HG03378 (cell line): ENCODE measurements around the gene MATN1.

Experiments
- ATAC-seq: cut with Tn5 transposase; IDR thresholded peaks from one replicate; pipeline ENCODE4 v1.9.1; 2021; ENCODE audit warnings: mild to moderate bottlenecking, moderate library complexity; ENCODE audit not compliant: unreplicated experiment

MATN1 gene

DNA sequence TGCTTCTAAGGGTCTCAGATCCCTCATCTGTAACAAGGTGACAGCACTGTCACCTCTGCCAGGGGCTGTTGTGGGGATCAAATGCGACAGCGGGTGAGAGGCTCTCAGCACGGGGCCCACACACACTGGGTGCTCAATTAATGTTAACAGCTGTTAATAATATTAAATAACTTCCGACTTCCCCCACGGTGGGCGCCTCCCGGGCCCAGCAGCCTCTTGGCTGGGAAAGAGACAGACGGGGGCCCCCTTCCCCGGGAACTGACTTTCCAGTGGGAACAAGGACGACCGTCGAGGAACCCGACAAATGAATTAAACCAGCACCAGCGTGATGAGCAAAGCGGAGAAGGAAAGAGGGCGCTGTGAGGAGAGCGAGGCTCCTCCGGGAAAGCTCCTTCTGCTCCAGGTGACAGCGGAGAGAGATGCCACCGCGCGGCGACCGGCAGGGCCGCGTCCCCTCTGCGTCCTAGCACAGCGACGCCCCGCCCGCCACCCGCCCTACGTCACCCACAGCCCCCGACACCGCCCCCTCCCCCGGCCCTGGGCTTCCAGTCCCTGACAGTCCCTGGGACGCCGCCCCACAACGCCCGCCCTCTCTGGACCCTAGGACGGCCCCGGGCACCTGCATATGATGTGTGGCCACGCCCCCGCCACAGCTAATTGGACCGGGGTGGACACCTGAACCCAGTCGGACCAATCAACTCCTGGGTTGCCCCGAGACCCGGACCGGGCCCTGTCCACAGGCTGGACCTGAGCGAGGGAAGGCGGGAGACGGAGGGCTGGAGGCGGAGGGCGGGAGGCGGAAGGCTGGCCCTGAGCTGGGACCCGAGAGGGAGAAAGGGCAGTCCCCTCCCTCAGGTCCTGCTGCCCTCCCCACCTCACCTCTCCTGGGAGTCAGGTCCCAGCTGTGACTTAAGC lies 38.2 kb downstream of the MATN1 start:
- no peak for ATAC-seq

DNA sequence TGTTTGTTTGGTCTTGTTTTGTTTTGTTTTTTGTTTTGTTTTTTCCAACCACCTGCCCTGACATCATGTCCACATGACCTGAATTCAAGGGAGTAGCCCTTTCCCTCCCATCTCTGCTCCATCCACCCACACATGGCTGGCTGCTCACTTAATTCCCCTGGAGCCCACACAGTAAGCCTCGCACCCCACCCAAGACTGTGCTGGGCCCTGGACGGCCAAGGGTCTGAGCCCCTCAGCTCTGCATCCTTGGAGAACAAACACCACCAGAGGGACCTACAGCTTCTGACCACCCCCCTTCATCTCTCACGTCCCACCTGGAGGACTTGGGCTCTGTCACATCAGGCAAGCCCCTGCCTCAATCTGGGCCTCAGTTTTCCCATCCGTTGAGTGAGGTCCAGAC lies 39.1 kb downstream of the MATN1 start:
- ATAC-seq = no peak

DNA sequence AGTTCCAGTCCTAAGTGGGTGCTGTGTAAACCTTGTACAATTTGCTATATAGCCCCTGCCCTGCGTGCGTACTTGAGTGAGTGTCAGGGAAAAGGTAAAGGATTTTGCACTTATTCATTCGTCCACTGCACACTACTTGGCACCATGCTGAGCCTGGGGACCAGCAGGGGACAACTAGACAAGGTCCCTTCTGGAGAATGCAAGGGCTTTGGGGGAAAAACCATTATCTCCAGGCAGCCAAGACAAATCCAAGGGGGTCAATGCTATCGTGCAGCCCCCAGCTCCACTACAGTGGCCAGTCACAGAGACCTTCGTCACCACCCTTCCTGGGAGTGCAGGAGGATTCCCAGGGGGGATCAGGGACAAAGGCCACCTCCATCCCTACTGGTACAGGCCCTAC lies 39.7 kb downstream of the MATN1 start:
- ATAC-seq = no peak

DNA sequence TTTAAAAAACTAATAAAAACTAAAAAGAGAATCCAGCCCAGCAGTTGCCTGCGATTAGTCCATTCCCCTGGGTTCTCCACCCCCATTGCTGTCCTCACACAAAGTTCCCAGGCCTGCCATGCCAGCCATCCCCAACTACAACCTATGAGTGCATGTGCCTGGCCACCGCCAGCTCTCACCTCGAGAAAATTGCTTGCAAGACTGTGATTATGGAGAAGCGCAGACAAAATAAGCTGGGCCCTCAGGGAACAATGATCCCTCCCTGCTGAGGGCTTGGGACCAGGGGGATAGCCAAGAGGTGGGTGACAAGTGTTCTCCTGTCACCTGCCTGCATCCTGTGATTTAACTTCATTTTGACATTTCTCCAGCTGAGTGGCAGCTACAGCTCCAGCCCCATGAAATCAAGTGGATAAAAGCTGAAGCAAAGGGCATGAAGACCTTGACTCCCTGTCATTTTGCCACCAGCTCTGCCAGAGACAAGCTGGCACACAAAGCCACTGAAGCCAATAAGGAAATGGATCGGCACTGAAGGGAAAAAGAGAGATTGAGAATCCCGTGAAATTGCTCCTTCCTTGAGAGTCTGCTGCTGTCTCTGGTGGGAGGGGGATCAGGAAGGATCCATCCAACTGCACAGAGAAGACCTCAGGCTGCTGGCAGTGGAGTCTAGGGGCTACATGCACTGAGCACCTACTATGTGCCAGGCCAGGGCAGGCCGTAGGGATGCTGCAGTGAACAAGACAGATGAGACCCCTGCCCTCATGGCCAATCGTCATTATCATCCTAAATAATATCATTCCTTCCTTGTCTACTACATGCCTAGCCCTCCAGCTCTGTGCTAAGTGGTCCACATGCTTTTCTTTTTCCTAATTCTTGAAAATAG lies 40.7 kb downstream of the MATN1 start:
- ATAC-seq = no peak

DNA sequence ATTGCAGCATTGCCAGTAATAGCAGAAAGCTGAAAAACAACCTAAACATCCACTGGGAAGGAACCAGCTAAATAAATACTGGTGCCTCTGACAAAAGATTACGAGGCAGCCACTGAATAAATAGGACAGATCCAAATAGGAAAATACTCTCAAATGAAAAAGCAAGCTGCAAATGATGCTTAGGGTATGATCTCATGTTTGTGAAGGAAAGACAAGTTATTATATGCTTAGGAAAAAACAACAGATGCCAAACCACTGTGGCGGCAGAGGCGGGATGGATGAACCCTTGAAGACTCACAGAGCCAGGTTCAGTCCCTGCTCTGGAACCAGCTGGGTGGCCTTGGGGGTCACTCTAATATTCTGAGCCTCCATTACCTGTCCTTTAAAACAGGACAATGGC lies 41.6 kb downstream of the MATN1 start:
- no peak for ATAC-seq

DNA sequence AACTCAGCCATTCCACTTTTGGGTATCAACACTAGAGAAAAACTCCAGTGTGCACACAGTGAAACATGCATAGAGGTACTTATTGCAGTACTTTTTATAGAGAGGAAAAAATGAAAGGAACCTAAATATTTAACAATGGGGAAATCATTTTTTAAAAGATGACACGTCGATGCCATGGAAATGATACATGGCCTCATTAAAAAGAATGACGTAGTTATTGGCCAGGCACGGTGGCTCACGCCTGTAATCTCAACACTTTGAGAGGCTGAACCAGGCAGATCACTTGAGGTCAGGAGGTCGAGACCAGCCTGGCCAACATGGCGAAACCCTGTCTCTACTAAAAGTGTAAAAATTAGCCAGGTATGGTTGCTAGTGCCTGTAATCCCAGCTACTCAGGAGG lies 42.5 kb downstream of the MATN1 start:
- no peak for ATAC-seq

DNA sequence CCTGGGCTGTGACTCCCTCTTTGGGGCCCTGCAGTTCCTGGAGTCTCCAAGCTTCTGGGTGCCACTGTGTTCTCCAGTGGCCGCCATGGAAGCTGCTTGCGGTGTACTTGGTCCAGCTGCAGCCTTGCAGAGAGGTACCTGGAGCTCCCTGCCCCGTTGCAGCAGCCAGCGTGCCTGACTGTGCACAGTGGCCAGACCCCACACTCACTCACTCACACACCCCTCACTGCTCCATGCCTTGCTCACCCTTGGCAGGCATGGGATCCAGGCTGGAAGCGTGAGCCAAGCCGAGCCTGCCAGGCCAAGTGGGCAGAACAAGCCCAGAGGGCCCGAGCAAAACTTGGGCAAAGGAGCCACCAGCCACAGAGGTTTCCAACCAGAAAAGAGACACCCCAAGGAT lies 43.0 kb downstream of the MATN1 start:
- ATAC-seq = no peak

DNA sequence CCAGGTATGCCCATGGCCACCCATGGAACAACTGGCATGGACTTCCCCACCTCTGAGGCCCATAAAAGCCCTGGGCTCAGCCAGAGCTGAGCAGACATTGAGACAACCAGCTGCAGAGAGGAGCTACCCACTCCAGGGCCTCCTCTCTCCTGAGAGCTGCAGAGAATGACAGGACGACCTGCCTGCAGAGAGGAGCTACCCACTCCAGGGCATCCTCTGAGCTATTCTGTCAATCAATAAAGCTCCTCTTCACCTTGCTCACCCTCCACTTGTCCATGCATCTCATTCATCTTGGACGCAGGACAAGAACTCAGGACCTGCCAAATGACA lies 43.4 kb downstream of the MATN1 start:
- no peak for ATAC-seq

DNA sequence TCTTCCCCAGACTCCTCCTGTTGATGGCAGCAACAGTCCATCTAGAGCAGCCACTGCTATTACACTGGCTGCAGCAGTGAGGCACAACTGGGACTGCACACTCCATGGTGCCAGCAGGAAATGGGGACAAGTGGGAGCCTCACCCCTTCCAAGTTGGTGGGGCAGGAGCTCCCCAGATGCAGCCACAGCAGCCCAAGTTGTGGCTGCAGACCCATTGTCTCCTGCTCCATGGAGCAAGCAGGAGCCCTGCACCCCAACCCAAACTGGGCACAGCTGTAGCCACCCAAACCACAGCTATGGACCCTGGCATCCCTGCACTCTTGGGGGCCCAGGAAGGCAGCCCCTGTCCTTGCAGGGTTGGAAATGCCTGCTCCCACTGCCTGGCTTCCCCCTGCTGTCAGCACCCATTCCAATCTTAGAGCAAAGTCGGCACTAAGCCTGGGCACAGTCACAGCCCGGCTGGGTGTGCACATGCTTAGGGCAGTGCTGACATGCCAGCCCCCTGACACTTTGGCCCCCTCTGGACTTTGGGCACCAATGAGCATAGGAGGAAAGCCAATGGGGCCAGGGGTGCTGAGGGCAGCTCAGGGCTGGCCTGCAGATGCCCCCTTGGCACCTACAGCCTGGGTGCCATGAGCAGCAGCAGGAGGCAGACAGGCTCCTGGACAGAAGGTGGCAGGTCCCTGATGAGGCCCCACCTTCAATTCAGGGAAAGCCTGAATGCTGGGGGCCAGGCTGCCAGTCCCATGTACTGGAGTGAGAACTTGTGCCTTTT lies 44.0 kb downstream of the MATN1 start:
- ATAC-seq = no peak

DNA sequence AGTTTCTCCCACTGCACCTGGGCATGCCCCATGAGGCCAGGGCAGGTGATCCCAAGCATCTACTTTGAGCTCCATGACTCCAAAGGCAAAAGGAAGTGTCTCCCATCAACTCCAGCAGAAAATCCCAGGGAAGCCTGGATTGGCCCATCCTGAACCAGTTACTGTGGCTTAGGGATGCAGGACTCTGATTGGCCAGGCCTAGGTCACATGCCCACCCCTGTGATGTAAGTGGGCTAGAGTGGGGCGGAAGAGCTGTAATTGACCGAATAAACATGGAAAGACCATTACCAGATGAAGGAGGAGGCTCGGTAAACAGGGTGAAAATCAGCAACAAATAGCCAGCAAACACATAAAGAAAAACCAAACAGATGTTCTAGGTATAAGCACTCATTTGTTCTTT lies 45.2 kb downstream of the MATN1 start:
- no peak for ATAC-seq

DNA sequence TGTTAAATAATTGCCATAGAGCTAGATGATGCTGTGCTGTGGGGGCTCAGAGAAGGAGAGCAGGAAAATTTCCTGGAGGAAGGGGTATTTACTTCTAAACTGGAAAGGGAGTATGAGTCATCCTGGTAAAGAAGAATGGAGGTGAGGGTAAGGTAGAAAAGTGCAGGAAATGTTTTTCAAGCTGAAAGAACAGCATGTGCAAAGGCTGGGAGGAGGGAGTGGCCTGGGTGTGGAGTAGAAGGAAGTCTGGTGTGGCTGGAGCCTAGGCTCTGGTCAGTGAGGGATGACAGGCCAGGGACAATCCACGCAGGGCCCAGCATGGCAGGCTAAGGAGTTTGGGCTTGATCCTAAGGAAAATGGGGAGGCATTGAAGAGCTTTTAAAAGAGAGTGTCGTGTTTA lies 45.9 kb downstream of the MATN1 start:
- no peak for ATAC-seq

DNA sequence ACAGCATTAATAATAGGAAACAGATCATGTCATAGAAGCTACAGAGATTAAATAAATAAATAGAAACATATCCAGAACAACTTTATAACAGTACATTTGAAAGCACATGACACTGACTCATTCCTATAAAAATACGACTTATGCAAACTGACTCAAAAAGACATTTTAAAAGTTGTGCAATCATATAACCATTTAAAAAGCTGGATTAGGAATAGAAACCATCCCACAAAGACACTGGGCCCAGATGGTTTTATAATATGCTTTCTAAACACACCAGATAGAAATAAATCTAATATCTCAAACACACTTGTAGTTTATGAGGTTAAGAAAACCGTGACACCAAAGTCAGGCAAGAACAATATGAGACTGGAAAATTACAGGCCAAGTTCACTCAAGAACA lies 47.6 kb downstream of the MATN1 start:
- no peak for ATAC-seq

DNA sequence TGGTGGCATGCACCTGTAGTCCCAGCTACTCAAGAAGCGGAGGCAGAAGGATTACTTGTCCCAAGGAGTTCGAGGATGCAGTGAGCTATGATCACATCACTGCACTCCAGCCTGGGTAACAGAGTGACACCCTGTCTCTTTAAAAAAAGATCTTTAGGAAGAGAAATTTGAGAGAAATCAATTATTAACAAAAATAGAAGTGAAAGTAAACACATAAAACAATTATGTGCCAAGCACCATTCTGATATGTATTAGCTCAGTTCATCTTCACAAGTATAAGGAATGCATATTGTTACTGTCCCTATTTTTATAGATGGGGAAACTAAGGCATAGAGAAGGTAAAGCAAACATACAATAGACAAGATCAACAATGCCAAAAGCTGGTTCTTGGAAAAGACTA lies 48.1 kb downstream of the MATN1 start:
- ATAC-seq = no peak

DNA sequence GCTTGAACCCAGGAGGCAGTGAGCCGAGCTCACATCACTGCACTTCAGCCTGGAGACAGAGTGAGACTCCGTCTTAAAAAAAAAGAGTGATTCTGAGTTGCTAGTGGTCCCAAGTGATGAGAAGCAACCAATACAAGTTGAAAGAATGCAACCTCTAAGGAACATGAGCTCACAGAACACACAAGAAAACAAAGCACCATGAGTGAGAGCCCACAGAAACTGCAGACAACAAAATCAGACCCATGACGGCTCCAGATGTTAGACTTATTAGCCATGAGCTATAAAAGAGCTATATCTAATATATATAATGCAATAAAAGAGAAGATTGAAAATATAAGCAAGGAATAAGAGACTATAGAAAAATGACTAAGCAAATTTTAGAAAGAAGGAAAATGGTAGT lies 50.0 kb downstream of the MATN1 start:
- no peak for ATAC-seq

DNA sequence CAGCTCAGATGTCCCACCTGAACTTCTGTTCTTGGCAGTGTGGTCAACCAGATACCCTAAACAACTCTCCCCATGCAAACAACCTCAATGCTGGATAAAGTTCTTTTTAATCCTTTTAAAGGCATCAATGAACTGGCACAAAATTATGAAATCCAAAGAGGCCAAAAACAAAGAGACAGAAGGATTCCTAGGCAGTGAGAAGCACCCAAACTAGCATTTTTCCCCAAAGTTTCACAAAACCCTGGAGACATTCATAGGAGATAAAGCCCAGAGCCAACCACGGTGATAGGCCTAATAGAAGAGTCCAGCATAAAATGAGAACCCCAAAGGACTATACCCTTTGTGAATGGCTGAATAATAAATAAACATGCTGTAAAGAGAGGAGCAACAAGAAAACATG lies 50.7 kb downstream of the MATN1 start:
- no peak for ATAC-seq

DNA sequence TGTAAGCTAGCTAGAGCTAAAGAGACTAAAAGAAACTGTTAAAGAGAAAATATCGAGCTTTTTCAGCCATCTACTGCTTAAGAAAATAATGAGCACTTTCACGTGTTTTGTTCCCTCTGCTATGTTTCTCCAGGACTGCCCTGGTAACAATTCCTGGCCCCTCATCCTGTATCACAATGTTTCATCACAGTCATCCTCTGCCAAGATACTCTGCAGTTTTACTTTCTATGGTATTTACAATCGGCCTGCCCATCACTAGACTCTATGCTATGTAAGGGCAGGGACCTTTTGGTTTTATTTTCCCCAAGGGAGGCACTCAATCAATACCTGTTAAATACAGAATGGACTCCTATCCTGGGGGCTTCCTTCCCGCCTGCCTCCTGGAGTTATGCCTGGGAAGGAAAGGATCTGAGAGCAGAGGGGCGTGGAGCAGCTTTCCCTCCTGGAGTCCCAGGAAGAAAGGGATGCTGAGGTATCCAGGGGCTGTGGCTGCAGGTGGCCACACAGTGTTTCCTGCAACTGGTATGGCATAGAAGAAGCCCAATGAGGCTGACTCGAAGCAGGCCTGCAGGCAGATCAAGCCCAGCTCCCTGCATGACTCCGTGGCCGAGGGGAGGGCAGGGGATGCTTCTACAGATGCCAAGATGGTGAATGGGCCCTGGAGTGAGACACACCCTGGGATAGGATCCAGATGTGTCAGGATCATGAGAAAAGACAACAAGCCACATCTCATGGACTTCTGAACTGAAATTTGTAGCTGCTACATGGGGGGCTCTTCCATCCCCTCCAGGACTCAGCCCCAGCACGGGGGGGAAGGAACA lies 52.9 kb downstream of the MATN1 start:
- no peak for ATAC-seq

DNA sequence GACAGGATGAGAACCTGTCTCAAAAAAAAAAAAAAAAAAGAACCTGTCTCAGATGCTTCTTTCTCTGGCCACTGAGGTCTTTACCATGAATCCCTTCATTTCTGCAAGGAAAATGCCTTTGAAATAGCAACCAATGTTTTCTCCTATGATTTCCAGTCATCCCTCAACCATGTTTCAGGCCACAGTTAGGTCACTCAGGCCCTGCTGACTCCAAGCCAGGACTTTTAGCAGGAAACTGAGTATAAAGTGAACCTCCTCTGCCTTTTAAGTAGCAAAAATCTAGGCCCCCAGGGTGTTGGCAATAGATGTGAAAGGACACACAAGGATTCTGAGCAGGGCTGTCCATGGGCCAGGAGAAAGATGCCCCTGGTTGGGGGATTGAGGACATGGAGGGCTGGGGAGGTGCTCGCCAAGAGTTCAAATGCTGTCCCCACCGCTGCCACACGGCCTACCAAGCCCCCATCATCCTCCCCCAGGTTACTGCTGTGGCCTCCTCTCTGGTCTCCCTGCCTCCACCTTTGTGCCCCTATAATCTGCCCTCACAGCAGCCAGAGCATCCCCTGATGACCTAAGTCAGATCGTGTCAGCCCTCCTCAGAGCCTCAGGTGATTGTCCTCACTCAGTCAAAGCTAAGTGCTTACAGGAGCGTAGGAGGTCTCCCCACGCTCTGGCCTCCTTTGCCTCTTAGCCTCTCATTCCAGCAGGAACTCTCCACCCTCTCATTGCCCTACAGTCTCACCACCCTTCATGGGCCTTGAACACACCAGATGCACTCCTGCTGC lies 54.6 kb downstream of the MATN1 start:
- ATAC-seq = no peak

DNA sequence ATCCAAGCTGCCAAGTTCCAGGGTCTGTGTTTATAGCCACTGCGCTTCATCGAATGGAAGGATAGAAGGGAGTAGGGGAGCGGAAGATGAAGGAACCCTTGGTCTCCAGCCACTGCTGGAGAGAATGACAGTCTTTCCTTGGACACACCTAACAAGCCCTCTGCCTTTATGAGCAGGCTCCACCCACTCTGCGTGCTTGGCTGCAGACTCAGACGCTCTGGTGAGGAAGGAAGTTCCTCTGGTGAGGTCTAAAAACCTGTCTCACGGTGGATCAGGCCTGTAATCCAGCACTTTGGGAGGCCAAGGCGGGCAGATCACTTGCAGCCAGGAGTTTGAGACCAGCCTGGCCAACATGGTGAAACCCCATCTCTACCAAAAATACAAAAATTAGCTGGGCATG lies 55.4 kb downstream of the MATN1 start:
- ATAC-seq = no peak

DNA sequence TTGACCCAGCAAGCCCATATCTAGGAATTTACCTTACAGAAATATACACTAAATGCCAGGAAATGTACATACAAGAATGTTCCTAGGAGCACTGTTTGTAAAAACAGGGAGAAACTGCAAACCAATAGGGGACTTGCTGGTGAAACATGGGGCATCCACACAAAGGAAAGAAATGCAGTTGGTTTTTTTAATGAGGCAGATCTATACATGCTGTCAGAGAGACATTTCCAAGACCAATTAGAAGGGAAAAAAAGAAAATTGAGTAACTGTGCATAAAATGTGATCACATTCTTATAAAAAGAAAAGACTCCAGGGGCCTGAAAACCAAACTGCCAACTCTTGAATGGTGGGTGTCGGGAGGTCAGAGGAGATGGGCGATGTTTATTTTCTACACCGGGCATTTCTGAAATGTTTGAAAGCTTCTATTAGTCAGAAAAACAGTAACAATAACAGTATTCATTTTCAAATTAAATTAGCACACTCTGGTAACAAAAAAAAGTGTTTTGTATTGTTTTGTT lies 56.6 kb downstream of the MATN1 start:
- no peak for ATAC-seq
